Panc1 (cell line): ENCODE results near the gene ZMYM3. TPM values are rescaled to one million over a fixed set of nuclear protein-coding genes. Genes with fewer than 3 reads are reported as not detected.

ENCODE experiments used
- ATAC-seq: fragments of 200-7000 bp; cut with Tn5 transposase; 2 replicates; pipeline ENCODE4 v1.9.1; 2020; ENCODE audit warnings: mild to moderate bottlenecking, moderate library complexity
- BruUV-seq: library from RNA; stranded (reverse); fragments of 400-500 nt; replicated peaks from 2 replicates; lab custom pipeline; 2021; lab: Mats Ljungman, UMichigan
- CTCF ChIA-PET: fragments of 300-600 bp; sonication (Branson Sonifier 250); formaldehyde crosslinking; loops from one replicate; lab custom pipeline; 2022; ENCODE audit warnings: antibody characterized with exemption; lab: Charles Lee
- POLR2A ChIA-PET: fragments of 300-600 bp; sonication (Branson Sonifier 250); formaldehyde crosslinking; loops from one replicate; lab custom pipeline; 2022; ENCODE audit warnings: antibody characterized with exemption; lab: Charles Lee
- DNase-seq: peaks from one replicate; pipeline ENCODE4 v3.0.0-alpha.2; 2010; ENCODE audit warnings: low read depth, low spot score
- H3K27ac ChIP-seq: 2 replicates; pipeline ENCODE4 v1.5.1; 2011; ENCODE audit warnings: mild to moderate bottlenecking, low read length, inconsistent platforms
- H3K27me3 ChIP-seq: fragments of 200-500 bp; sonication (Bioruptor generic); 2 replicates; pipeline ENCODE4 v1.6.0; 2014; ENCODE audit warnings: low read length, inconsistent platforms; ENCODE audit not compliant: control insufficient read depth, insufficient read depth
- H3K36me3 ChIP-seq: fragments of 200-500 bp; sonication (Bioruptor generic); 2 replicates; pipeline ENCODE4 v1.5.1; 2014; ENCODE audit warnings: inconsistent platforms, mild to moderate bottlenecking, low read length, moderate library complexity; ENCODE audit not compliant: control insufficient read depth, insufficient read depth
- H3K4me1 ChIP-seq: 2 replicates; pipeline ENCODE4 v1.5.1; 2011; ENCODE audit warnings: inconsistent platforms, mild to moderate bottlenecking, low read length, moderate library complexity; ENCODE audit not compliant: control insufficient read depth, insufficient read depth
- H3K4me3 ChIP-seq, 2 experiments: 2 replicates each; pipeline ENCODE4 v1.5.1; 2011 to 2012; ENCODE audit warnings: low read depth in 2 of 2, low read length in 2 of 2, mild to moderate bottlenecking in 2 of 2, inconsistent platforms in 1 of 2, moderate library complexity in 1 of 2
- H3K9me3 ChIP-seq: fragments of 200-500 bp; sonication (Bioruptor generic); 2 replicates; pipeline ENCODE4 v1.5.1; 2014; ENCODE audit warnings: low read depth, mild to moderate bottlenecking, inconsistent platforms, low read length, moderate library complexity; ENCODE audit not compliant: control insufficient read depth, insufficient read depth
- CTCF ChIP-seq: fragments of 450-650 bp; IDR thresholded peaks from 2 replicates; pipeline ENCODE4 v1.5.1; 2017; ENCODE audit warnings: mild to moderate bottlenecking
- POLR2AphosphoS5 ChIP-seq: IDR thresholded peaks from 2 replicates; pipeline ENCODE4 v1.6.1; 2012; ENCODE audit warnings: mild to moderate bottlenecking, low read depth, low read length, moderate library complexity
- REST ChIP-seq, 2 experiments: IDR thresholded peaks; 2 replicates each; pipeline ENCODE4 v1.6.1; 2011 to 2012; ENCODE audit warnings: low read depth in 2 of 2, control low read depth in 1 of 2, low read length in 1 of 2, mild to moderate bottlenecking in 1 of 2, moderate library complexity in 1 of 2; ENCODE audit not compliant: insufficient read depth in 1 of 2
- SIN3A ChIP-seq: IDR thresholded peaks from 2 replicates; pipeline ENCODE4 v1.6.1; 2012; ENCODE audit warnings: low read depth, mild to moderate bottlenecking, low read length, moderate library complexity, borderline replicate concordance; ENCODE audit not compliant: insufficient read depth
- TCF7L2 ChIP-seq: IDR thresholded peaks from 2 replicates; pipeline ENCODE4 v1.6.1; 2011; ENCODE audit warnings: mild to moderate bottlenecking, low read depth, low read length, inconsistent platforms
- in situ Hi-C: cut with HindIII; loops from 2 replicates; pipeline ENCODE4 v1.10.0; 2016; ENCODE audit warnings: low sequenced_read_pairs, low pct_unique_long_range_greater_than_20kb
- intact Hi-C: fragments of 100-400 bp; cut with micrococcal nuclease; formaldehyde crosslinking; loops from one replicate; pipeline ENCODE4 v1.10.0; 2022; ENCODE audit not compliant: unreplicated experiment
- total RNA-seq: library from RNA; stranded (reverse); gene quantifications from one replicate; pipeline ENCODE4 v1.2.1, GENCODE V29; 2021; ENCODE audit not compliant: unreplicated experiment

Gene ZMYM3
- total RNA-seq, 1 experiment from 2014 or later: 40.2 TPM

GRCh38 chrX:71292669-71293365 lies 38.9 kb upstream of the ZMYM3 start:
- ChIA-PET POLR2A (interaction anchor here (0.6 to 1.0 kb wide), 2 partner anchors 15 to 73 kb away, joined by 3 to 9 read pairs; partner anchors contain the start of gene TAF1), CTCF (no interaction called here)
- intact Hi-C loops (no loop called here), in situ Hi-C loops (no loop called here)
- TF ChIP-seq TCF7L2: no peak
- TF ChIP-seq CTCF: no peak
- TF ChIP-seq SIN3A: no peak
- TF ChIP-seq REST (IDR thresholded peaks at IDR 0.05; ENCODE audit: insufficient read depth in 1 of 2, low read depth in 2 of 2, low read length in 1 of 2): no peak
- no peak for TF ChIP-seq POLR2AphosphoS5
- no peak for ATAC-seq
- Histone ChIP-seq H3K36me3 (peaks cover 32% of the 10 kb centered on the region), H3K27ac (no peak overlapping the region), H3K4me3 (no peak overlapping the region), H3K4me1 (no peaks in the 10 kb centered on the region), H3K9me3 (no peaks in the 10 kb centered on the region), H3K27me3 (no peaks in the 10 kb centered on the region)
- DNase-seq: no peak
- BruUV-seq: no TSS peak

GRCh38 chrX:71291381-71291780 lies 37.4 kb upstream of the ZMYM3 start:
- Histone ChIP-seq H3K27me3 (no peaks in the 10 kb centered on the region), H3K4me1 (peaks cover 4% of the 10 kb centered on the region; the same call in 1 of the 2 replicates), H3K9me3 (no peaks in the 10 kb centered on the region), H3K4me3 (no peak overlapping the region), H3K27ac (no peak overlapping the region), H3K36me3 (peaks cover 28% of the 10 kb centered on the region)
- ChIA-PET CTCF (no interaction called here), POLR2A (interaction anchor here (0.7 kb wide), 1 partner anchor 389 kb away, joined by 4 read pairs; no protein-coding TSS in a partner anchor)
- DNase-seq (no peak), ATAC-seq (no peak)
- in situ Hi-C loops: no loop called here
- BruUV-seq: no TSS peak
- intact Hi-C loops: no loop called here
- no peak for TF ChIP-seq REST (IDR thresholded peaks at IDR 0.05; ENCODE audit: insufficient read depth in 1 of 2, low read depth in 2 of 2, low read length in 1 of 2)
- TF ChIP-seq CTCF: no peak
- TF ChIP-seq SIN3A: no peak
- TF ChIP-seq TCF7L2: no peak
- TF ChIP-seq POLR2AphosphoS5: no peak
